Coronary artery (tissue), 2 donors: ENCODE results near the gene CREB1.

Source experiments
- DNase-seq: peaks from one replicate; pipeline ENCODE4 v3.0.0-alpha.2; 2017; ENCODE audit warnings: low spot score
- H3K27ac ChIP-seq, 2 donors: fragments of 200-600 bp; sonication (generic); one replicate each; pipeline ENCODE4 v1.5.1; 2016 to 2019
- H3K4me3 ChIP-seq: fragments of 200-600 bp; sonication (generic); 2 replicates; pipeline ENCODE4 v1.5.1; 2016; ENCODE audit warnings: mild to moderate bottlenecking, moderate library complexity
- TF ChIP-seq, protein P1 (sequence below): fragments of 200-600 bp; sonication (generic); IDR thresholded peaks from one replicate; pipeline ENCODE4 v1.5.1; 2019; ENCODE audit warnings: antibody characterized with exemption

The CREB1 gene

DNA sequence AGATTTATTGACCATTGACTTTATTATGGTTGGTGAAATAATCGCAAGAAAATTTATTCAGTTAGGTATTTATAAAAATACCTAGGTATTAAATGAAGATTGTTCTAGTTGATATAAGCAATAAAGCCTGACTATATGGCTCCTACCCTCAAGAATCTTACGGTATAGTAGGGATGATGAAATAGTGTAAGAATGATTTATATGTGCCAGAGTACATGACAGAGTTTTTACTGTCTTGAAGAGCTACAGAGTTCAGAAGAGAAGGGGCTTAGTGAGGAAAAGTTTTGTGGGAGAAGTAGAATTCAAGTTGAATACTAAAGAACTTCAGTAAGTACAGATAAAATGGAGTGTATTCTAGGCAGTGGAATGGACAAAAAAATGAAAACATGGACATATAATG, 9.7 kb downstream of the CREB1 start:
- DNase-seq: no peak
- H3K4me3 ChIP-seq: no peak overlapping the region
- no peak overlapping the region for H3K27ac ChIP-seq
- TF ChIP-seq, protein P1, sequence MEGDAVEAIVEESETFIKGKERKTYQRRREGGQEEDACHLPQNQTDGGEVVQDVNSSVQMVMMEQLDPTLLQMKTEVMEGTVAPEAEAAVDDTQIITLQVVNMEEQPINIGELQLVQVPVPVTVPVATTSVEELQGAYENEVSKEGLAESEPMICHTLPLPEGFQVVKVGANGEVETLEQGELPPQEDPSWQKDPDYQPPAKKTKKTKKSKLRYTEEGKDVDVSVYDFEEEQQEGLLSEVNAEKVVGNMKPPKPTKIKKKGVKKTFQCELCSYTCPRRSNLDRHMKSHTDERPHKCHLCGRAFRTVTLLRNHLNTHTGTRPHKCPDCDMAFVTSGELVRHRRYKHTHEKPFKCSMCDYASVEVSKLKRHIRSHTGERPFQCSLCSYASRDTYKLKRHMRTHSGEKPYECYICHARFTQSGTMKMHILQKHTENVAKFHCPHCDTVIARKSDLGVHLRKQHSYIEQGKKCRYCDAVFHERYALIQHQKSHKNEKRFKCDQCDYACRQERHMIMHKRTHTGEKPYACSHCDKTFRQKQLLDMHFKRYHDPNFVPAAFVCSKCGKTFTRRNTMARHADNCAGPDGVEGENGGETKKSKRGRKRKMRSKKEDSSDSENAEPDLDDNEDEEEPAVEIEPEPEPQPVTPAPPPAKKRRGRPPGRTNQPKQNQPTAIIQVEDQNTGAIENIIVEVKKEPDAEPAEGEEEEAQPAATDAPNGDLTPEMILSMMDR: no peak

DNA sequence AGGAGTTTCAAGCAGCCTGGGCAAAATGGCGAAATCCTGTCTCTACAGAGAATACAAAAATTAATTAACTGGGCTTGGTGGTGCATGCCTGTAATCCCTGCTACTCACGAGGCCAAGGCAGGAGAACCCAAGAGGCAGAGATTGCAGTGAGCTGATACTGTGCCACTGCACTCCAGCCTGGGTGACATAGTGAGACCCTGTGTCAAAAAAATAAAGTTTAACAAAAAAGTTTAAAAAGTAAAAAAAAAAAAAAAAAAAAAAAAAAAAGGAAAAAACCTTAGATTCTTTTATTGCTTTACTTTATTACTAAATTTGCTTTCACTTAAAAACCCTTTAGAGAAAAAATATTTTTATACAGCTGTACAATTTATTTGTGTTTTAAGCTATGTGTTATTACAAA, 10.7 kb downstream of the CREB1 start:
- TF ChIP-seq, protein P1: no peak
- no peak for DNase-seq

DNA sequence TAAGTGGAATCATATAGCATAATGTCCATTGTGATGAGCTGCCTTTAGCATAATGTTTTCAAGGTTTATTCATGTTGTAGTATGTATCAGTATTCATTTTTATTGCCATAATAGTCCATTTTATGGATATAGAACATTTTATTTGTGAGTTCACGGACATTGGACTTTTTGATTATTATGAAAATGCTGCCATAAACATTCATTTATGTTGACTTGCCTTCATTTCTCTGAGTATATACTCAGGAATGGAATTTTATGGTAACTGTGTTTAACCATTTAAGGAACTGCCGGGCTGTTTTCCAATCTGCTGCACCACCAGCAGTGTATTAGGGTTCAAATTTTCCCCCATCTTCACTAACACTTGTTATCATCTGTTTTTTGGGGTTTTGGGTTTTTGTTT, 12.2 kb downstream of the CREB1 start:
- no peak overlapping the region for H3K4me3 ChIP-seq
- TF ChIP-seq, protein P1: no peak
- H3K27ac ChIP-seq: no peak overlapping the region
- no peak for DNase-seq

More for the DNA sequence above, 10.7 kb downstream of the CREB1 start:
- Histone ChIP-seq H3K4me3 (no peak overlapping the region), H3K27ac (no peak overlapping the region)

DNA sequence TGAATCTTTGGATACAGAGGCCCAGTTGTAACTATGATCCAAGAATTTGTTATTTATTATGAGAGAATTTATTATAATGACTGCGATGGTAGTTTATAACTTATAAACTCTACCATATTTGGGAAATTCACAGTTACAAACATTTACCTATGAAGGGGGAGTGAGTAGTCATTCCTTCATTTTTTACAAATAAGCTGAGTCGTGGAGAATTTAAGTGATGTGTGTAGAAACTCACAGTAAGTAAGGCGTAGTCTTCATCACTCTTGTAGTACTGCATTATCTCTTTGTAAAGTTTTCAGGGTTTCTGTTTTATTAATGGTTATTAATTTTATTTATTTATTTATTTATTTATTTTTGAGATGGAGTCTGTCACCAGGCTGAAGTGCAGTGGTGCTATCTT, 13.5 kb downstream of the CREB1 start:
- H3K27ac ChIP-seq: no peak overlapping the region
- H3K4me3 ChIP-seq: no peak overlapping the region
- no peak for DNase-seq
- TF ChIP-seq, protein P1: no peak

DNA sequence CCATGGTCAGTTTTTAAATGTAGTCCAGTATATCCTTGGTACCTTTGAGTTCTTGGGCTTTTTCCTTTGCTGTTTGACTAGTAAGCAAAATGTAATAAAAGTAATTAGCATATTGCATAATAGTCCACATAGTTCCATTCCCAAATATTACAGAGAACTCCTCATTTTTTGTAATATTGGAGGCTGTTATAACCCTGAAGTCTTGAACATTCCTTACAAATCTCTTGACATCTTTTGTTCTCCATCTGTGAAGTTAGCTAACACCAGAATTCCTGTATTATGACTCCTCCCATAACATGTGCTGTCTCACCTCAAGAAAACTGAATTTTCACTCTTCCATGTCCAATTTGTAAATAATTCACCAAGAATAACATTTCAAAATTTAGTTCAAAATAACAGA, 17.1 kb downstream of the CREB1 start:
- no peak for DNase-seq
- no peak overlapping the region for H3K4me3 ChIP-seq
- TF ChIP-seq, protein P1: no peak
- H3K27ac ChIP-seq: no peak overlapping the region

DNA sequence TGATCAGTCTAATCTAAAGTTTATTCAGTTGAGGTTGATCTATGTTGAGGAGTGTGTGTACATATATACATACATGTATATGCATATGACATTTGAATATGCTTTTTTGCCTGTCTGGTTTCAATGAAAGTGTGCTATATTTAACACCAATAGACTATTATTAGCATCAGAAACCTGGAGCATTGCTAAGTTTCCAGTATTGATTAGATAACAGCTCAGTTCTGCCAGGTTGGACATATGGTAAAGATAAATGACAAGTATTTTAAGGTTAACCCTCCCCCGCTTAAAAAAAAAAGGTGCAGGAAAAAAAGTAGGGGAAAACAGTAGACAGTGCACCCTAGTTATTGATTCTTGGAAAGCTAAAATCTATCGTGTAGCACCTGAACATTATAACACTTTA, 19.4 kb downstream of the CREB1 start:
- H3K27ac ChIP-seq: peak overlapping the region; percentile 27 to 57

DNA sequence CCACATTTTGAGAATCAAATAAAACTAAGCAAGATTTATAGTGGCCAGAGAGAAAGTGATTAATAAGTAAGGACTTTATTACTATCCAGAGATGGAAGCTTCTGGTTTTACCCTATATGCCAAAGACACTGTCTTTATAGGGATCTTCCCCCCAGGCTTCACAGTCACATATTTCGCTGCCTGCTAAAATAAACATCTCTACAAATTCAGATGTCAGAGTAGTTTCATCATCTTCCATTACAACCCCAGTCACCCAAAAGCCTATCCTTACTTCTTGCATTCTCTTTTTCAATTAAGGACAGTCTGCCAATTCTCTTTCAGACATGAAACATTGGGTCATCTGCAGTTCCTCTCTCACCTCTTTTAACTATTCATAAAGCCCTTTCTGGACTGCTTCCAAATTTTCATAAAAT, 28.3 kb downstream of the CREB1 start:
- Histone ChIP-seq H3K27ac (no peak overlapping the region), H3K4me3 (no peak overlapping the region)
- no peak for DNase-seq
- TF ChIP-seq, protein P1: no peak

More for the DNA sequence above, 19.4 kb downstream of the CREB1 start:
- no peak overlapping the region for H3K4me3 ChIP-seq
- DNase-seq: no peak
- TF ChIP-seq, protein P1: no peak
